Ramos (cell line): ENCODE measurements around the gene SKP1.

Experiments used
- in situ Hi-C: fragments of 300-500 bp; cut with MboI; formaldehyde crosslinking; loops from one replicate; pipeline ENCODE4 v1.14.3; 2022; ENCODE audit warnings: low sequenced_read_pairs; ENCODE audit not compliant: unreplicated experiment

The SKP1 gene

DNA sequence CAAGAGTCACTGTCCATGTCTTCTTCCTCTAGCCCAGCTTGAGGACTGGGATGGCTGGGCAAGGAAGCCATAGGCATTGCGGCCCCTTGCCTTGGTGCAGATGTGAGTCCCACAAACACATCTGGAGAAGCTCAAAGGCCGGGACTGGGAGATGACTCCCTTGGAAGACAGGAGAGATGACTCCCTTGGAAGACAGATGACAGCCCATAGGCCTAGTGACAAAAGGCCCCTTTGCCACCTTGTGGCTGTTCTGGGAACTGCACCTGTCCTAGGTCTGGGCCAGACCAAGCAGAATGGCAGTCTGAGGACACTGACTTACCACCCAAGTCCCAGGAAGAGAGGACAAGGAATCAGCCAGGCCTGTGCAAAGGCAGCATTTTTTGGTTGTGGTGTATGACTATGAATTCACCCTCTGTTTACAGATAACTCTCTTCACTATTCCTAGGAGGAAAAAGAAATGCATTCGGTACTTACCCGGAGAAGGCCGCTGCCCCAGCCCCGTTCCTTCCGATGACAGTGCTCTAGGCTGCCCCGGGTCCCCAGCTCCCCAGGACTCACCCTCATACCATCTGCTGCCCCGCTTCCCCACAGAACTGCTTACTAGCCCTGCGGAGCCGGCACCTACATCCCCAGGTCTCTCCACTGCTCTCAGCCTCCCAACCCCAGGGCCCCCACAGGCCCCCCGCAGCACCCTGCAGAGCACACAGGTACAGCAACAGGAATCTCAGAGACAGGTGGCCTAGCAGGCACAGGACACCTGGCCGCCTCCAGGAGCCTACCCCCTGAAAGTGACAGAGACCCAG, 30.8 kb downstream of the SKP1 start:
- in situ Hi-C loops = no loop called here

DNA sequence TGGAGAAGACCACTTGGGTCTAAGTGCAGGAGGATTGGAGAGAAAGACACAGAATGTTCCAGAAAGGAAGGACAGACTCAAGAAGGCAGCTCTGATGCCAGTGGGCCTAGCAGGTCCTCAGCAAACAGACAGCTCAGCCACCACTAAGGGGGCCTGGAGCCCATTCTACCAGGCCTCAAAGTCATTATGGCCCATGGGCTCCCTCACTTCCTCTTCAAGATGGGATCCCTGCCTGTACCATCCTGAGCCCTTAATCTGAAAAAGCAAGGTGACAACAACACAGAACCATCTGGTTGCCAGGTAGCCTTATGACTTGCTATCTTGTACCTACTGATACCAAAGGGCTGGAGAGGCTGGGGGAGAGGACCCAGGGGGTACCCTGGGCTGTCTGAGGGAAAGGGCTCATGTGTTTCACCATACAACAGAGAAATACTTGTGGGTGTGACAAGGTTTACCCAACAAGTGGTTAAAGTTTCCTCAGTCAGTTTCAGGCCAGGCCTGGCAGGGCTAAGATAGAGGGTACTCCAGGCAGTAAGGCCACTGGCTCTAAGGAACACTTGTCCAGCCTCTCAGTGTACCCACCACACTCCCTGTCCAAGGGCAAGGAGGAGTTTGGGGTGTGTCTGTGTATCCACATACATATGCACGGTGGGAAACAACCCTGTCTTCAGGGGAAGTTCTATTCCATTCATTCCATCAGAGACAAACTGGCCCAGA, 31.6 kb downstream of the SKP1 start:
- in situ Hi-C loops = no loop called here

DNA sequence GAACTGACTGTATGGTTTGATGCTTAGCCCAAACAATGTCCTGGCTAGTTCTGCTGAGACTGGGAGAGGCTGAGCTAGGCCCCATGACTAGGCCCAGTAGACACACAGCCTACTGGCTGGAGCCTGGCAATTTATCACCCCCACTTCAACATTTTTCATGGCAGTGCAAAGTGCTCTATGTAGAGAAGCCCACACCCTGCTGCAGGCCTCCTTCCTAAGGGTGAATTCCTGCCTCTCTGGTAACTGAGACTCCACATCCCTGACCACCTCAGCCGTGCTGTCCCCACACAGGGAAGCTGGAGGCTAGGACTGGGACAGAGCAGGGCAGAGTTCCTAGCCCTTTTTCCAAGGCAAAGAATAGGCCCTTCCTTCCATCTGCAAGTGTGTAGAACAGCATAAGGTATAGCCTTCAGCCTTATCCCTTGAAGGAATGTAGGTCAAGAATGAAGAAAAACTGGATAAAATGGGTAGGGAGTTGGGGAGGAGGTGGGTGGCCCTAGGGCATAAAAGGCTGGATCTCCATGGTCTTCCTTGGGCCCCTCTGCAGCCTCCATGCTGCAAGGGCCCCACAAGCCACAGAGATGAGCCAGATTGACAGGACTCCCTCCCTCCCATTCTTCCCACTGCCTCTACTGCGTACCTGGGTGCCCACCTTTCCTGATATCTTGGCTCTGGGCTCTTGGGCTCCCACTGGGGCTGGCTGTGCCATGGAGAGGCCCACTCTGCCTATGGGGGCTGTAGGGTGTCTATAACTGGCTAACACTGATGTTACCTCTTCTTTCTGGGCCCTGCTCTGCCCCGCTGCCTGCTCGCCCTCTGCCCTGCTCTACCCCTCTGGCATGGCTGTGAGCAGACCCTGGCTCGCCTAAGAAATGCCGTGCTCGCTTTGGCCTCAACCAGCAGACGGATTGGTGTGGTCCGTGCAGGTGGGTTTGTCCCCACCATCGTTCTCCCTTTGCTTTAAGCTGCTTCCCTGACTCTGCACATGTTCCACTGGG, 32.5 kb downstream of the SKP1 start:
- in situ Hi-C loops = loop anchor here (5.0 kb wide), 1 partner anchor 102 kb away; no protein-coding TSS in a partner anchor

GRCh38 chr5:134143431-134143830, 33.3 kb downstream of the SKP1 start:
- in situ Hi-C loops = loop anchor here (5.0 kb wide), 1 partner anchor 101 kb away; no protein-coding TSS in a partner anchor

DNA sequence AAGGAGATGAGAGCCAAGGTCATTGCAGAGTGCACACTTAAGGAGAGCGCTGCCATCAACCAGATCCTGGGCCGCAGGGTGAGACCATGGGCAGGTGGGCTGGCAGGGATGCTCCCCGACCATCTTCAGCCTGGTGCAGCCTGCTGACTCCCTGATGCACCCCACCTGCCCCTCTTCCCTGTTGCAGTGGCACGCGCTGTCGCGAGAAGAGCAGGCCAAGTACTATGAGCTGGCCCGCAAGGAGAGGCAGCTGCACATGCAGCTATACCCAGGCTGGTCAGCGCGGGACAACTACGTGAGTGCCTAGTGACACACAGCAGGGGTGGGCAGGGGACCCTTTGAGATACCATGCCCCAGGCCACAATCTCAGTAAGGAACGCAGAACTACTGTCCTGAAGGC, 33.9 kb downstream of the SKP1 start:
- in situ Hi-C loops = loop anchor here (5.0 kb wide), 1 partner anchor 101 kb away; no protein-coding TSS in a partner anchor

DNA sequence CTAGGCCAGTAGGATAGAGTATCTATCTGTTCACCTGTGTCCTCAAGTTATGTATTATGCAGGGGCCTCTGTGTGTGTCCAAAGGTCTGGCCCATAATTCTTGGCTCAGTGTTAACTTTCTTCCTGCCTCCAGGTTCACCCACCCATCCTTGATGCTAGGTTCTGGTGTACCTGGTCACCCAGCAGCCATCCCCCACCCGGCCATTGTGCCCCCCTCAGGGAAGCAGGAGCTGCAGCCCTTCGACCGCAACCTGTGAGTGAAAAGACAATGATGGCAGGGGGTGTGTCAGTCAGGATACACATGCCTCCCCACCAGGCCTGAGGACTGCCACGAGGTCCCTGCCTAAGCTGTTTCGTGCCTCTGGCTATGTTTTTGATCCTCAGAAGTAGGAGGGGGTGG, 34.7 kb downstream of the SKP1 start:
- in situ Hi-C loops = loop anchor here (5.0 kb wide), 1 partner anchor 100 kb away; no protein-coding TSS in a partner anchor

DNA sequence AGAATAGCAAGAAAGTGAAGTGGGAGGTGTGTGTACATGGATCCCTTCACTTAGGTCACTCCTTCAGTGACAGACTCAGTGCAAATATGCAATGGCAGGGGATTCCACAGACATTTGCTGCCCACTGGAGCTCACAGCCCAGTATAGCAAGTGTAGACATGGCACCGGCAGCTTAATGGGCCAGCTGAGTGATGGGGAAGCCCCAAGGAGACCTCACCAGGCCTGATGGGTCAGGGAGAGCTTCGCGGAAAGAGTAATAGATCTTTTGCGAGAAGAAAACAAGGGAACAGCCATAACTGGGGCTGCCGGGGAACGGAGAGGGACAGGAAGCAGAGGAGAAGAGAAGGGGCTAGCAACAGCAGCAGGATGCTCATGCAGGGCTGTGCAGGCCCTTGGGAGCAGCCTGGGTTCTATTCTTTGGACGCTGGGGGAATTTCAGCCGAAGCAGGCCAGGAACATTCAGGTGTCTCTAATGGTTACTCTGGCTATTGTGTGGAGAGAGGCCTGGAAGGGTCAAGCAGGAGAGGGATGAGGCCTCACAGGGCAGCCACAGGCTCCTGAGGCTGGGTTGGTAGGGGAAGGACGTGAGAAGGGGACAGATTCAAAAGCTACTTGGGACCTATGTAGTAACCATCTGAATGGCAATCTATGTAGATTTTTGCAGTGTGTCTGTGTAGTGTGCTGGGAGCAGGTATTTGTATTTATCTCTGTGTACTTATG, 35.3 kb downstream of the SKP1 start:
- in situ Hi-C loops = loop anchor here (5.0 kb wide), 1 partner anchor 99 kb away; no protein-coding TSS in a partner anchor

DNA sequence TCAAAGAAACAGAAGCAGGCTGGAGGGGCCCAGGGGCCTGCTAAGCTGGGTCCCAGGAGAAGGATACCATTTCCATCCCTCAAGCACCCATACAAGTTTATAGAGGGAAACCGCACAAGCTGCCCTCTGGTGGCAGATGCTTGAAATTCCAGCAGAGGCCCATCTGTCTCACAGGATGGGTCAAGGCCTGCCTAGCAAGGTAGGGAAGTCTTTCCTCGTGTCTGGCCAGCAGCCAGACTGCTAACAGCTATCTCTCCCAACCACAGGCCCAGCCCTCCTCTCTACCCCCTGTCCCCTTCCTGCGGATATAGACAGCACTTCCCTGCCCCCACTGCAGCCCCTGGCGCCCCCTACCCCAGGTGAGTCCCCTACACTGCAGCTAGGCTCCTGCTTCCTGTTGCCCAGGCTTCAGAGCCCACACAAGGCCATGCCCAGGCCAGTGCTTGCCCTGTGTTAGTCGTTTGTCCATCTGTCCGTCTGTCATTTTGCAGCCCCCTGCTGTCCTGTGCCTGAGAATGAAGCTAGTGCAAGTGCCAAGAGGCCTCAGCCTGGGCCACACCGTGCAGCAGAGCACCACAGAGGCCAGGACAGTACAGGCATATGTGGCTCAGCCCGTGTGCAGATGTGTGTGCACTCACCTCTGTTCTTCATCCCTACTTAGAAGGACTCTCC, 36.1 kb downstream of the SKP1 start:
- in situ Hi-C loops = loop anchor here (5.0 kb wide), 1 partner anchor 98 kb away; no protein-coding TSS in a partner anchor

DNA sequence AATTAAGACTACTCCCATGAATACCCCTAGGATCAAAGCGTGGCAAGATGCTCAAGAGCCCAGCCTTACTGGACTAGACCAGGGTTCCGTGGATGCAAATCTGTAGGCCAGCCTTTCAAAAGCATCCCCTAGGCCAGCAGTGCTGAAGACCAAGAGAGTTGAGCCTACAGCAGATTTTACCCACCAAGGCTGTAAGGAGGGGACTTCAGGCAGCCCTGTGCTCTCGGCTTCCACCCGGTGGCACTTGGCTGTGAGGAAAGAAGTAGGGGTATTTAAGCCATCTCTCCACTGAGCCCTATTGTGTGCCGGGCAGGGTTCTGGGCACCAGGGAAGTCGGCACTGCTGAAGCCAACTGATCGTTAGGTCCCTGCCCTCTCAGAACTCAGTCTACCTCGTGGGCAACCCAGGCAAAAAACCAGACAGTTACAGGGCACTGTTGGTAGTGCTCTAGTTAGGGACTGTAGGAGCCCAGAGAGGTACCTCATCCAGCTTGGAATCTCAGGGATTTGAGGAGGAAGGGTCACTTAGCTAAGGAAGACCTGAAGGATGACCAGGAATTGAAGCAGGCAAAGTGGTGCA, 36.8 kb downstream of the SKP1 start:
- in situ Hi-C loops = loop anchor here (5.0 kb wide), 1 partner anchor 98 kb away; no protein-coding TSS in a partner anchor

- in situ Hi-C loops = no loop called here
Observed at GRCh38 chr5:134139377-134139851, 37.3 kb downstream of the SKP1 start.

- in situ Hi-C loops = no loop called here
Observed at GRCh38 chr5:134138416-134139376, 38.1 kb downstream of the SKP1 start.

DNA sequence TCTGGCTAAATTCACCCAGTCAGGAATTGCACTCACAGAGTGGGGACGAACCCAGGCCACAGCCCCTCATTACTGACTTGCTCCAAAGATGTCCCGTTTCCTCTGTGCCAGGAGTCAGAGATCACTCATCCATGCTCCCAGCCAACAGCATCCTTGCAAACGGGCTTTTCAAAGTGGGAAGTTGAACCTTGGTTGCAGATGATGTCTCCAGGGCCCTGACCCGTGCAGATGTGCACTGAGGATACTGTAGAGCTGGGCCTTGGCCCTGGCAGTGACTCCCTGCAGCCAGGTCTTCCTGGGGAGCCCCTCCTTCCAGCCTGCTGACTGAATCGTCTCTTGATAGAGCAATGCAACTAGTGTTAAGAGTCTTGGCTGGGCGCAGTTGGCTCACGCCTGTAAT, 40.0 kb downstream of the SKP1 start:
- in situ Hi-C loops = no loop called here

DNA sequence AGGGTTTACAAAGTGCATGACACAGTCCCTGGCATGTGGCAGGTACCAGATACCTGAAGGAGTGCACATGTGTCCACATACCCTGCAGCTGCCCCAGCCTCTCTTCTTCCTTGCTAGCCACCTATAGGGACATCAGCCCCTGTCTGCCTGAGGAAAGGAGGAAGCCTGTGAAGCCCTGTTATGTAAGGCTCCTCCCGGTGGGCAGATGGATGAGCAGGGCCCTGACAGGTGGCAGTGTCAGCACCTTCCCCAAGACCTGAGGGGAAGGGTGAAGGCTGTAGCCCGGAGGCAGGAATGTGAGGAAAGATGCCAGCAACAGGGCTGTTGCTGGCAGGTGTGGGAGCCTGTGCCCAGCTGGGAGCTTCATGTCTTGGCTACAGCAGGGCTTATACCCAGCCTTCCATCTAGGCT, 40.5 kb downstream of the SKP1 start:
- in situ Hi-C loops = no loop called here

DNA sequence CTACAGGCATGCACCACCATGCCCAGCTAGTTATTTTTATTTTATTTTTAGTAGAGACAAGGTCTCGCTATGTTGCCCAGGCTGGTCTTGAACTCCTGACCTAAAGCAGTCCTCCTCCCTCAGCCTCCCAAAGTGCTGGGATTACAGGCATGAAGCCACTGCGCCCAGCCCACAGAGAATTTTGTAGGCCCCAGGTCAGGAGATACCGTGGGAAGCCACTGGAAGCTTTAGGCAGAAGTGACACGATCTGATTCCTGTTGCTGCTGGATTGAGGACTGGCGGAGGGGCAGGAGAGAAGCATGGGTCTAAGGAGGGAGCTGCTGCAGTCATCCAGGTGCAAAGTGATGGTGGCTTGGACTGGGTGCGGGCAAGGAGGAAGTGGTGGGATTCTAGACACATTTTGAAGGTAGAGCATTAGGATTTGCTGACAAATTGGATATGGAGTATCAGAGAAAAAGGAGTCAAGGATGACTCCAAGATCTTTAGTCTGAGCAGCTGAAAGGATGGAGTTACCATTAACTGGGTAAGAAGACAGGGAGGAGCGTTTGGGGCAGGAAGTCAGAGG, 41.6 kb downstream of the SKP1 start:
- in situ Hi-C loops = no loop called here

DNA sequence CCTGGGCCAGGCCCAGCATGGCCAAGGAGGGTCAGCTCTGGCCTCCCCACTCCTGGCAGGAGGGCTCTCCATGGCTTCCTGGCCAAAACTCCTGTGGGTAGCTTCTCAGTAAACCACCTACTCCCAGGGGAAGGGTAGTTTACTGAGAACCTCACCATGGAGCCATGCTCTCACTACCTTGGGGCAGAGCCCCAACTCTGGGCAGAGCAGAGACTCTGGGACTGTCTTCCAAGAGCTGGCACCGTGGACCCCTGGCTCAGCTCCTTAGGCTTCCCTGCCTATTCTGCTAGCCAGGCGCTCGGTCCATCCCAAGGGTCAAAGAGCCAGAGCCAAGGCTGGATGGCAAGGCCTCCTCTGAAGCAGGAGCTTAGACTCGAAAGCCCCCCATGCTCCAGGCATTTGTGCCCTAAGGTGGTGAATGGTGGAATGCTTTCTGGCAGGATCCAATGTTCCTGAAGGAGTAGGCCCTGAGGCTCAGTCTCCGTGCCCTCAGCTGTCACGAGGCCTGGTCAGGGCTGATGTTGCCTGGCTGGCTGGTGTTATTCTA, 42.7 kb downstream of the SKP1 start:
- in situ Hi-C loops = no loop called here

DNA sequence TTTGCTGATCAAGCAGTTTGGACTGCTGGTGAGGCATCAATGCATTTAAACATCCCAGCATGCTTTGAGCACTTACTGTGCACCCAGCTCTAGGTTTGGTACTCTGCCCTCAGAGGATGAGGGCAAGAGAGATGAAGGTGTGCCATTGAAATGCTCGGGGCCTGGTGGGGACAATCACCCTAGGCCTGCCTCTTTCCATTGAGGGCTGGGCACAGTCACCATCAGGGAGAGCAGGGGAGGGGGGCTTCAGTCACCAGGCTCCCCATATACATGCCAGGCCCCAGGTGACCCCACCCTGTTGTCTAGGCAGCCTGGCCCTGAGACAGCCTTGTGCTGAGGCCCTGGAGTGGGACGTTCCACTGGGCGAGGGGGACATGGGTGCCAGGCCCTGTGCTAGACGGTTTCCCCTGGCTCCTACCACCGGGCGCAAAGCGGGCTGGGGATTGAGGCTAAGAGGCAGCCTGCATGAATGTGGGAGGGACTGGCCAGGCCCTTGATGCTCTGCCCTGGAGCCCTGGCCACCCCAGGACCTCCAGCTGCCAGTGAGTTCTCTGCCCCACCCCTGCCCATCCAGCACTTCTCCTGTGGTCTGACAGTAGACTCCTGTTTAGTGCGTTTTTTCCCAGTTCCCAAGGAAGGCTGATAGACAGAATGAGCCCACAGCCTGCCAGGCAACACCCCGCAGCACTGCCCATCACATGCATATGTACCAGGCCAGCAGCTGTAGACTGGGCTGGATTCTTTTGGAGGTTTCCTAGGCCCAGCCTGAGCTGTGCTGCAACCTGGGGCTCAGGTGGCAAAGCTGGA, 43.4 kb downstream of the SKP1 start:
- in situ Hi-C loops = no loop called here
